HK-2 (cell line): ENCODE measurements around the gene LOXL3.
"Not testable (repeated sequence)": the region's sequence is repeated elsewhere in the genome, so short reads cannot be mapped to it uniquely, and the experiment has no call there.

Source experiments
- DNase-seq: peaks from one replicate; pipeline ENCODE4 v3.0.0-alpha.2; 2018; ENCODE audit not compliant: unreplicated experiment

LOXL3 gene

GRCh38 chr2:74488643-74489481 lies 64.9 kb downstream of the LOXL3 start:
- no peak for DNase-seq

GRCh38 chr2:74486141-74486540 lies 67.6 kb downstream of the LOXL3 start:
- DNase-seq: no peak

- not testable (repeated sequence) for DNase-seq
Observed at GRCh38 chr2:74483675-74484164, 70.0 kb downstream of the LOXL3 start.

GRCh38 chr2:74482801-74483674 lies 70.7 kb downstream of the LOXL3 start, which contains the start of the genes CCDC142 and TTC31:
CCDC142 (minus strand) TSS chr2:74482998; CDS start chr2:74482837, 161 bp downstream.
TTC31 (plus strand) TSS chr2:74483081; CDS start chr2:74483096, 15 bp downstream.
- peak; percentile 90 for DNase-seq
